Thoracic aorta (tissue), 2 donors: ENCODE data around the gene CNPPD1. TPM values are rescaled to one million over a fixed set of nuclear protein-coding genes. Genes with fewer than 3 reads are reported as not detected.
A peak's percentile ranks its signal among the peaks of the same experiment; 100 is the strongest.

Experiments
- ATAC-seq: fragments of 150-250 bp; one replicate; pipeline ENCODE4 v1.8.0; 2017; ENCODE audit warnings: low read depth; ENCODE audit not compliant: insufficient number of reproducible peaks, low FRiP score
- DNase-seq: peaks from one replicate; pipeline ENCODE4 v3.0.0-alpha.2; 2020; ENCODE audit warnings: low spot score
- H3K27ac ChIP-seq, 2 donors: fragments of 200-600 bp; sonication (generic); 1 replicate in 1 of 2; 2 replicates in 1 of 2; pipeline ENCODE4 v1.5.1; 2016; ENCODE audit warnings: mild to moderate bottlenecking in 2 of 2, moderate library complexity in 2 of 2
- H3K27me3 ChIP-seq: fragments of 200-600 bp; sonication (generic); replicated peaks from 2 replicates; pipeline ENCODE4 v1.6.0; 2016; ENCODE audit warnings: mild to moderate bottlenecking; ENCODE audit not compliant: insufficient read depth
- H3K36me3 ChIP-seq: fragments of 200-600 bp; sonication (generic); one replicate; pipeline ENCODE4 v1.5.1; 2016
- H3K4me1 ChIP-seq, 2 donors: fragments of 200-600 bp; sonication (generic); 1 replicate in 1 of 2; 2 replicates in 1 of 2; pipeline versions ENCODE4 v1.5.1 to v1.6.0; 2016; ENCODE audit warnings: low read depth in 2 of 2, mild to moderate bottlenecking in 1 of 2; ENCODE audit not compliant: control insufficient read depth in 1 of 2
- H3K4me3 ChIP-seq: fragments of 200-600 bp; sonication (generic); 2 replicates; pipeline ENCODE4 v1.5.1; 2016; ENCODE audit warnings: mild to moderate bottlenecking
- H3K9me3 ChIP-seq: fragments of 200-600 bp; sonication (generic); 2 replicates; pipeline ENCODE4 v1.5.1; 2016
- total RNA-seq, 2 donors: library from RNA; depleted of rRNA; stranded (reverse); fragments of >200 nt; gene quantifications; one replicate each; pipeline versions ENCODE4 v1.1.0 to v1.2.3, GENCODE V29; 2016
- TF ChIP-seq, protein P1 (sequence below): fragments of 200-600 bp; sonication (generic); IDR thresholded peaks from one replicate; pipeline ENCODE4 v1.5.1; 2019; ENCODE audit warnings: antibody characterized with exemption

The CNPPD1 gene
- total RNA-seq, 2 donors from 2014 or later = 31.9 to 51.0 TPM

GRCh38 chr2:219216535-219216915, 39.8 kb upstream of the CNPPD1 start:
- no peak overlapping the region for H3K4me3 ChIP-seq
- no peak for DNase-seq
- TF ChIP-seq, protein P1, sequence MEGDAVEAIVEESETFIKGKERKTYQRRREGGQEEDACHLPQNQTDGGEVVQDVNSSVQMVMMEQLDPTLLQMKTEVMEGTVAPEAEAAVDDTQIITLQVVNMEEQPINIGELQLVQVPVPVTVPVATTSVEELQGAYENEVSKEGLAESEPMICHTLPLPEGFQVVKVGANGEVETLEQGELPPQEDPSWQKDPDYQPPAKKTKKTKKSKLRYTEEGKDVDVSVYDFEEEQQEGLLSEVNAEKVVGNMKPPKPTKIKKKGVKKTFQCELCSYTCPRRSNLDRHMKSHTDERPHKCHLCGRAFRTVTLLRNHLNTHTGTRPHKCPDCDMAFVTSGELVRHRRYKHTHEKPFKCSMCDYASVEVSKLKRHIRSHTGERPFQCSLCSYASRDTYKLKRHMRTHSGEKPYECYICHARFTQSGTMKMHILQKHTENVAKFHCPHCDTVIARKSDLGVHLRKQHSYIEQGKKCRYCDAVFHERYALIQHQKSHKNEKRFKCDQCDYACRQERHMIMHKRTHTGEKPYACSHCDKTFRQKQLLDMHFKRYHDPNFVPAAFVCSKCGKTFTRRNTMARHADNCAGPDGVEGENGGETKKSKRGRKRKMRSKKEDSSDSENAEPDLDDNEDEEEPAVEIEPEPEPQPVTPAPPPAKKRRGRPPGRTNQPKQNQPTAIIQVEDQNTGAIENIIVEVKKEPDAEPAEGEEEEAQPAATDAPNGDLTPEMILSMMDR = no peak
- H3K9me3 ChIP-seq = no peaks in the 10 kb centered on the region
- peak overlapping the region; percentile 1 to 89 for H3K27ac ChIP-seq
- H3K36me3 ChIP-seq = peaks cover 39% of the 10 kb centered on the region
- no peaks in the 10 kb centered on the region for H3K27me3 ChIP-seq
- no peak for ATAC-seq
- H3K4me1 ChIP-seq = peaks cover 17 to 39% of the 10 kb centered on the region in 2 donors

DNA sequence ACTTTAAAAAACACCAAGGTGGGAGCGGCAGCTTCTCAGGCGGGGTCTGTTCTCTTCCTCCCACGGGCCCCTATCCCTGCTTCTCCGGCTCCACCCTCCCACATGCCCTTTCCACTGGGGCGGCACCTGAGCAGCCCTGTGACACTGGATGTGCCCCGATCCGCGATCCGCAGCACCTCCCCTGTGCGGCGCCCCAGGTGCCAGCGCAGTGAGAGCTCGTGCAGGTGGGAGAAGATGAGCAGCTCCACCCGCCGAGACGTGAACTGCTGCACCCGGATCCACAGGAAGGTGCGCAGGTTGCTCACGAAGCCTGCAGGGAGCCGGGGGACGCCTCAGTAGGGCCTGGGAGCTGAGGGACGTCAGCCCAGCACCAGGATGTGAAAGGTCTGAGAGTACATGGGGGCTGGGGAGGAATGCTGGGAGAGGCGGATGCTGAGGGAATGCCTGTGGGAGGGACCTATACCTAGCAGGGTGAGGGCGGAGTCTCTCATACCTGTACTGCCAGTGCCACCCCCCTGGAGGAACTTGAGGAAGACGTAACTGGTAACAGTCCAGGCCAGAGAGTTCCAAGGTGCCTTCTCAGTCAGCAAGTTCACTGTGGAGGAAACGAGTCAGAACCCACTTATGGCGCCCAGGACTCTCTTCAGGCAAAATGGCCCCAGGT, 39.3 kb upstream of the CNPPD1 start:
- Histone ChIP-seq H3K4me1 (peaks cover 17 to 39% of the 10 kb centered on the region in 2 donors), H3K4me3 (no peak overlapping the region), H3K9me3 (no peaks in the 10 kb centered on the region), H3K27me3 (no peaks in the 10 kb centered on the region), H3K27ac (peak overlapping the region; percentile 1 to 89), H3K36me3 (peaks cover 34% of the 10 kb centered on the region)
- no peak for ATAC-seq
- no peak for DNase-seq
- TF ChIP-seq, protein P1 = no peak

- TF ChIP-seq, protein P1 = no peak
- ATAC-seq (no peak), DNase-seq (no peak)
- Histone ChIP-seq H3K27ac (no peak overlapping the region), H3K4me1 (peaks cover 16 to 34% of the 10 kb centered on the region in 2 donors), H3K4me3 (no peak overlapping the region), H3K27me3 (no peaks in the 10 kb centered on the region), H3K36me3 (peaks cover 23% of the 10 kb centered on the region), H3K9me3 (no peaks in the 10 kb centered on the region)
Measured at GRCh38 chr2:219214786-219215185, 38.1 kb upstream of the CNPPD1 start.

- ATAC-seq (no peak), DNase-seq (no peak)
- H3K4me3 ChIP-seq = no peak overlapping the region
- peaks cover 10 to 28% of the 10 kb centered on the region in 2 donors for H3K4me1 ChIP-seq
- TF ChIP-seq, protein P1 = no peak
- H3K27ac ChIP-seq = no peak overlapping the region
- no peaks in the 10 kb centered on the region for H3K27me3 ChIP-seq
- H3K9me3 ChIP-seq = no peaks in the 10 kb centered on the region
- peaks cover 25% of the 10 kb centered on the region for H3K36me3 ChIP-seq
Measured at GRCh38 chr2:219214141-219214540, 37.4 kb upstream of the CNPPD1 start.

- Histone ChIP-seq H3K27ac (no peak overlapping the region), H3K9me3 (no peaks in the 10 kb centered on the region), H3K27me3 (no peaks in the 10 kb centered on the region), H3K4me1 (peaks cover 8 to 31% of the 10 kb centered on the region in 2 donors), H3K4me3 (no peak overlapping the region), H3K36me3 (peaks cover 25% of the 10 kb centered on the region)
- TF ChIP-seq, protein P1 = no peak
- ATAC-seq (no peak), DNase-seq (no peak)
Measured at GRCh38 chr2:219213486-219214071, 36.9 kb upstream of the CNPPD1 start.
